WTC11 (cell line): ENCODE data around the gene LRR1. TPM values are rescaled to one million over a fixed set of nuclear protein-coding genes. Genes with fewer than 3 reads are reported as not detected.

Experiments used
- ATAC-seq: fragments of 200-7000 bp; cut with Tn5 transposase; 2 replicates; pipeline ENCODE4 v1.10.0; 2021; ENCODE audit warnings: mild to moderate bottlenecking, moderate library complexity
- CTCF ChIA-PET: fragments of 300-600 bp; sonication (Branson Sonifier 250); formaldehyde crosslinking; loops from one replicate; lab custom pipeline; 2021; ENCODE audit warnings: antibody characterized with exemption; lab: Charles Lee
- POLR2A ChIA-PET: fragments of 350-600 bp; sonication (Branson Sonifier 250); formaldehyde crosslinking; loops from one replicate; lab custom pipeline; 2021; ENCODE audit warnings: antibody characterized with exemption; lab: Charles Lee
- DNase-seq: peaks from one replicate; pipeline ENCODE4 v3.0.0; 2021; ENCODE audit warnings: low spot score
- H3K27ac Mint-ChIP-seq: 2 replicates; pipeline ENCODE4 v1.8.0; 2021; ENCODE audit warnings: mixed read lengths
- H3K27me3 Mint-ChIP-seq: 2 replicates; pipeline ENCODE4 v1.8.0; 2021; ENCODE audit warnings: low read depth, mild to moderate bottlenecking, moderate library complexity, mixed read lengths
- H3K36me3 Mint-ChIP-seq: 2 replicates; pipeline ENCODE4 v1.8.0; 2021; ENCODE audit warnings: mixed read lengths
- H3K4me1 Mint-ChIP-seq: 2 replicates; pipeline ENCODE4 v1.8.0; 2022; ENCODE audit warnings: mixed read lengths
- H3K4me3 Mint-ChIP-seq: 2 replicates; pipeline ENCODE4 v1.8.0; 2021; ENCODE audit warnings: mild to moderate bottlenecking, moderate library complexity, mixed read lengths
- H3K9me3 Mint-ChIP-seq: 2 replicates; pipeline ENCODE4 v1.8.0; 2021; ENCODE audit warnings: mixed read lengths
- CBFB ChIP-seq: sonication (generic); formaldehyde crosslinking; IDR thresholded peaks from 2 replicates; pipeline ENCODE4 v1.8.1; 2022; ENCODE audit warnings: mild to moderate bottlenecking, low read depth, missing genetic modification reagents
- E2F1 ChIP-seq: sonication (generic); formaldehyde crosslinking; IDR thresholded peaks from 2 replicates; pipeline ENCODE4 v1.8.0; 2022; ENCODE audit warnings: mild to moderate bottlenecking, missing genetic modification reagents
- EMX1 ChIP-seq: fragments of 250-450 bp; sonication (Bioruptor Pico); IDR thresholded peaks from 2 replicates; pipeline ENCODE4 v1.8.0; 2021; ENCODE audit warnings: mild to moderate bottlenecking
- KAT7 ChIP-seq: sonication (generic); formaldehyde crosslinking; IDR thresholded peaks from 2 replicates; pipeline ENCODE4 v1.8.1; 2023; ENCODE audit warnings: missing genetic modification reagents, mild to moderate bottlenecking, borderline replicate concordance
- NFYB ChIP-seq: sonication (generic); formaldehyde crosslinking; conservative IDR thresholded peaks from 2 replicates; pipeline ENCODE4 v1.8.0; 2022; ENCODE audit warnings: low read depth, missing genetic modification reagents
- ZNF263 ChIP-seq: sonication (generic); formaldehyde crosslinking; IDR thresholded peaks from 2 replicates; pipeline ENCODE4 v1.8.1; 2022; ENCODE audit warnings: low read depth, mild to moderate bottlenecking, moderate library complexity, missing genetic modification reagents
- ZNF416 ChIP-seq: fragments of 250-450 bp; sonication (Bioruptor Pico); IDR thresholded peaks from 2 replicates; pipeline ENCODE4 v1.9.0; 2021; ENCODE audit warnings: mild to moderate bottlenecking, inconsistent platforms
- total RNA-seq: library from RNA; stranded (reverse); gene quantifications from 3 replicates; pipeline ENCODE4 v1.2.3, GENCODE V29; 2021
- TF ChIP-seq, protein P1 (sequence below): sonication (generic); formaldehyde crosslinking; IDR thresholded peaks from 2 replicates; pipeline ENCODE4 v1.8.0; 2022; ENCODE audit warnings: missing genetic modification reagents
- TF ChIP-seq, protein P2 (sequence below): sonication (generic); formaldehyde crosslinking; IDR thresholded peaks from 2 replicates; pipeline ENCODE4 v1.8.1; 2023; ENCODE audit warnings: mild to moderate bottlenecking, missing genetic modification reagents, moderate library complexity
- TF ChIP-seq, protein P3 (sequence below): fragments of 200-600 bp; IDR thresholded peaks from 2 replicates; pipeline ENCODE4 v1.8.0; 2022; ENCODE audit warnings: antibody characterized with exemption
- TF ChIP-seq, protein P4 (sequence below): sonication (generic); formaldehyde crosslinking; IDR thresholded peaks from 2 replicates; pipeline ENCODE4 v1.8.1; 2022; ENCODE audit warnings: low read depth, missing genetic modification reagents, borderline replicate concordance
- TF ChIP-seq, protein P5 (sequence below): sonication (generic); formaldehyde crosslinking; IDR thresholded peaks from 2 replicates; pipeline ENCODE4 v1.8.0; 2023; ENCODE audit warnings: missing genetic modification reagents, mild to moderate bottlenecking, borderline replicate concordance
- TF ChIP-seq, protein P6 (sequence below): sonication (generic); formaldehyde crosslinking; IDR thresholded peaks from 2 replicates; pipeline ENCODE4 v1.8.1; 2023; ENCODE audit warnings: mild to moderate bottlenecking, missing genetic modification reagents, borderline replicate concordance
- TF ChIP-seq, protein P7 (sequence below): sonication (generic); formaldehyde crosslinking; IDR thresholded peaks from 2 replicates; pipeline ENCODE4 v1.8.0; 2022; ENCODE audit warnings: mild to moderate bottlenecking, missing genetic modification reagents

LRR1 gene
- total RNA-seq, 1 experiment from 2014 or later: 42.6 TPM

- TF ChIP-seq, protein P1, sequence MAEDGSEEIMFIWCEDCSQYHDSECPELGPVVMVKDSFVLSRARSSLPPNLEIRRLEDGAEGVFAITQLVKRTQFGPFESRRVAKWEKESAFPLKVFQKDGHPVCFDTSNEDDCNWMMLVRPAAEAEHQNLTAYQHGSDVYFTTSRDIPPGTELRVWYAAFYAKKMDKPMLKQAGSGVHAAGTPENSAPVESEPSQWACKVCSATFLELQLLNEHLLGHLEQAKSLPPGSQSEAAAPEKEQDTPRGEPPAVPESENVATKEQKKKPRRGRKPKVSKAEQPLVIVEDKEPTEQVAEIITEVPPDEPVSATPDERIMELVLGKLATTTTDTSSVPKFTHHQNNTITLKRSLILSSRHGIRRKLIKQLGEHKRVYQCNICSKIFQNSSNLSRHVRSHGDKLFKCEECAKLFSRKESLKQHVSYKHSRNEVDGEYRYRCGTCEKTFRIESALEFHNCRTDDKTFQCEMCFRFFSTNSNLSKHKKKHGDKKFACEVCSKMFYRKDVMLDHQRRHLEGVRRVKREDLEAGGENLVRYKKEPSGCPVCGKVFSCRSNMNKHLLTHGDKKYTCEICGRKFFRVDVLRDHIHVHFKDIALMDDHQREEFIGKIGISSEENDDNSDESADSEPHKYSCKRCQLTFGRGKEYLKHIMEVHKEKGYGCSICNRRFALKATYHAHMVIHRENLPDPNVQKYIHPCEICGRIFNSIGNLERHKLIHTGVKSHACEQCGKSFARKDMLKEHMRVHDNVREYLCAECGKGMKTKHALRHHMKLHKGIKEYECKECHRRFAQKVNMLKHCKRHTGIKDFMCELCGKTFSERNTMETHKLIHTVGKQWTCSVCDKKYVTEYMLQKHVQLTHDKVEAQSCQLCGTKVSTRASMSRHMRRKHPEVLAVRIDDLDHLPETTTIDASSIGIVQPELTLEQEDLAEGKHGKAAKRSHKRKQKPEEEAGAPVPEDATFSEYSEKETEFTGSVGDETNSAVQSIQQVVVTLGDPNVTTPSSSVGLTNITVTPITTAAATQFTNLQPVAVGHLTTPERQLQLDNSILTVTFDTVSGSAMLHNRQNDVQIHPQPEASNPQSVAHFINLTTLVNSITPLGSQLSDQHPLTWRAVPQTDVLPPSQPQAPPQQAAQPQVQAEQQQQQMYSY (CRISPR knock-in tag): no peak
- TF ChIP-seq KAT7 (CRISPR knock-in tag) (no peak), E2F1 (no peak)
- TF ChIP-seq, protein P2, sequence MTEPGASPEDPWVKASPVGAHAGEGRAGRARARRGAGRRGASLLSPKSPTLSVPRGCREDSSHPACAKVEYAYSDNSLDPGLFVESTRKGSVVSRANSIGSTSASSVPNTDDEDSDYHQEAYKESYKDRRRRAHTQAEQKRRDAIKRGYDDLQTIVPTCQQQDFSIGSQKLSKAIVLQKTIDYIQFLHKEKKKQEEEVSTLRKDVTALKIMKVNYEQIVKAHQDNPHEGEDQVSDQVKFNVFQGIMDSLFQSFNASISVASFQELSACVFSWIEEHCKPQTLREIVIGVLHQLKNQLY: no peak
- TF ChIP-seq, all 79 proteins: peak for 0
Observed at GRCh38 chr14:49589387-49589786, 9.4 kb upstream of the LRR1 start (continued).

GRCh38 chr14:49593016-49593415, 5.7 kb upstream of the LRR1 start:
- no peak overlapping the region for H3K4me3 Mint-ChIP-seq
- DNase-seq (no peak), ATAC-seq (no peak)
- no peak for TF ChIP-seq NFYB (CRISPR knock-in tag)
- TF ChIP-seq CBFB (CRISPR knock-in tag): no peak
- no peak for TF ChIP-seq ZNF263 (CRISPR knock-in tag)
- TF ChIP-seq, protein P3, sequence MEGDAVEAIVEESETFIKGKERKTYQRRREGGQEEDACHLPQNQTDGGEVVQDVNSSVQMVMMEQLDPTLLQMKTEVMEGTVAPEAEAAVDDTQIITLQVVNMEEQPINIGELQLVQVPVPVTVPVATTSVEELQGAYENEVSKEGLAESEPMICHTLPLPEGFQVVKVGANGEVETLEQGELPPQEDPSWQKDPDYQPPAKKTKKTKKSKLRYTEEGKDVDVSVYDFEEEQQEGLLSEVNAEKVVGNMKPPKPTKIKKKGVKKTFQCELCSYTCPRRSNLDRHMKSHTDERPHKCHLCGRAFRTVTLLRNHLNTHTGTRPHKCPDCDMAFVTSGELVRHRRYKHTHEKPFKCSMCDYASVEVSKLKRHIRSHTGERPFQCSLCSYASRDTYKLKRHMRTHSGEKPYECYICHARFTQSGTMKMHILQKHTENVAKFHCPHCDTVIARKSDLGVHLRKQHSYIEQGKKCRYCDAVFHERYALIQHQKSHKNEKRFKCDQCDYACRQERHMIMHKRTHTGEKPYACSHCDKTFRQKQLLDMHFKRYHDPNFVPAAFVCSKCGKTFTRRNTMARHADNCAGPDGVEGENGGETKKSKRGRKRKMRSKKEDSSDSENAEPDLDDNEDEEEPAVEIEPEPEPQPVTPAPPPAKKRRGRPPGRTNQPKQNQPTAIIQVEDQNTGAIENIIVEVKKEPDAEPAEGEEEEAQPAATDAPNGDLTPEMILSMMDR: no peak
- TF ChIP-seq, protein P4, sequence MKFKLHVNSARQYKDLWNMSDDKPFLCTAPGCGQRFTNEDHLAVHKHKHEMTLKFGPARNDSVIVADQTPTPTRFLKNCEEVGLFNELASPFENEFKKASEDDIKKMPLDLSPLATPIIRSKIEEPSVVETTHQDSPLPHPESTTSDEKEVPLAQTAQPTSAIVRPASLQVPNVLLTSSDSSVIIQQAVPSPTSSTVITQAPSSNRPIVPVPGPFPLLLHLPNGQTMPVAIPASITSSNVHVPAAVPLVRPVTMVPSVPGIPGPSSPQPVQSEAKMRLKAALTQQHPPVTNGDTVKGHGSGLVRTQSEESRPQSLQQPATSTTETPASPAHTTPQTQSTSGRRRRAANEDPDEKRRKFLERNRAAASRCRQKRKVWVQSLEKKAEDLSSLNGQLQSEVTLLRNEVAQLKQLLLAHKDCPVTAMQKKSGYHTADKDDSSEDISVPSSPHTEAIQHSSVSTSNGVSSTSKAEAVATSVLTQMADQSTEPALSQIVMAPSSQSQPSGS (CRISPR knock-in tag): no peak
- TF ChIP-seq, protein P5, sequence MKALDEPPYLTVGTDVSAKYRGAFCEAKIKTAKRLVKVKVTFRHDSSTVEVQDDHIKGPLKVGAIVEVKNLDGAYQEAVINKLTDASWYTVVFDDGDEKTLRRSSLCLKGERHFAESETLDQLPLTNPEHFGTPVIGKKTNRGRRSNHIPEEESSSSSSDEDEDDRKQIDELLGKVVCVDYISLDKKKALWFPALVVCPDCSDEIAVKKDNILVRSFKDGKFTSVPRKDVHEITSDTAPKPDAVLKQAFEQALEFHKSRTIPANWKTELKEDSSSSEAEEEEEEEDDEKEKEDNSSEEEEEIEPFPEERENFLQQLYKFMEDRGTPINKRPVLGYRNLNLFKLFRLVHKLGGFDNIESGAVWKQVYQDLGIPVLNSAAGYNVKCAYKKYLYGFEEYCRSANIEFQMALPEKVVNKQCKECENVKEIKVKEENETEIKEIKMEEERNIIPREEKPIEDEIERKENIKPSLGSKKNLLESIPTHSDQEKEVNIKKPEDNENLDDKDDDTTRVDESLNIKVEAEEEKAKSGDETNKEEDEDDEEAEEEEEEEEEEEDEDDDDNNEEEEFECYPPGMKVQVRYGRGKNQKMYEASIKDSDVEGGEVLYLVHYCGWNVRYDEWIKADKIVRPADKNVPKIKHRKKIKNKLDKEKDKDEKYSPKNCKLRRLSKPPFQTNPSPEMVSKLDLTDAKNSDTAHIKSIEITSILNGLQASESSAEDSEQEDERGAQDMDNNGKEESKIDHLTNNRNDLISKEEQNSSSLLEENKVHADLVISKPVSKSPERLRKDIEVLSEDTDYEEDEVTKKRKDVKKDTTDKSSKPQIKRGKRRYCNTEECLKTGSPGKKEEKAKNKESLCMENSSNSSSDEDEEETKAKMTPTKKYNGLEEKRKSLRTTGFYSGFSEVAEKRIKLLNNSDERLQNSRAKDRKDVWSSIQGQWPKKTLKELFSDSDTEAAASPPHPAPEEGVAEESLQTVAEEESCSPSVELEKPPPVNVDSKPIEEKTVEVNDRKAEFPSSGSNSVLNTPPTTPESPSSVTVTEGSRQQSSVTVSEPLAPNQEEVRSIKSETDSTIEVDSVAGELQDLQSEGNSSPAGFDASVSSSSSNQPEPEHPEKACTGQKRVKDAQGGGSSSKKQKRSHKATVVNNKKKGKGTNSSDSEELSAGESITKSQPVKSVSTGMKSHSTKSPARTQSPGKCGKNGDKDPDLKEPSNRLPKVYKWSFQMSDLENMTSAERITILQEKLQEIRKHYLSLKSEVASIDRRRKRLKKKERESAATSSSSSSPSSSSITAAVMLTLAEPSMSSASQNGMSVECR (CRISPR knock-in tag): no peak
- TF ChIP-seq, protein P6, sequence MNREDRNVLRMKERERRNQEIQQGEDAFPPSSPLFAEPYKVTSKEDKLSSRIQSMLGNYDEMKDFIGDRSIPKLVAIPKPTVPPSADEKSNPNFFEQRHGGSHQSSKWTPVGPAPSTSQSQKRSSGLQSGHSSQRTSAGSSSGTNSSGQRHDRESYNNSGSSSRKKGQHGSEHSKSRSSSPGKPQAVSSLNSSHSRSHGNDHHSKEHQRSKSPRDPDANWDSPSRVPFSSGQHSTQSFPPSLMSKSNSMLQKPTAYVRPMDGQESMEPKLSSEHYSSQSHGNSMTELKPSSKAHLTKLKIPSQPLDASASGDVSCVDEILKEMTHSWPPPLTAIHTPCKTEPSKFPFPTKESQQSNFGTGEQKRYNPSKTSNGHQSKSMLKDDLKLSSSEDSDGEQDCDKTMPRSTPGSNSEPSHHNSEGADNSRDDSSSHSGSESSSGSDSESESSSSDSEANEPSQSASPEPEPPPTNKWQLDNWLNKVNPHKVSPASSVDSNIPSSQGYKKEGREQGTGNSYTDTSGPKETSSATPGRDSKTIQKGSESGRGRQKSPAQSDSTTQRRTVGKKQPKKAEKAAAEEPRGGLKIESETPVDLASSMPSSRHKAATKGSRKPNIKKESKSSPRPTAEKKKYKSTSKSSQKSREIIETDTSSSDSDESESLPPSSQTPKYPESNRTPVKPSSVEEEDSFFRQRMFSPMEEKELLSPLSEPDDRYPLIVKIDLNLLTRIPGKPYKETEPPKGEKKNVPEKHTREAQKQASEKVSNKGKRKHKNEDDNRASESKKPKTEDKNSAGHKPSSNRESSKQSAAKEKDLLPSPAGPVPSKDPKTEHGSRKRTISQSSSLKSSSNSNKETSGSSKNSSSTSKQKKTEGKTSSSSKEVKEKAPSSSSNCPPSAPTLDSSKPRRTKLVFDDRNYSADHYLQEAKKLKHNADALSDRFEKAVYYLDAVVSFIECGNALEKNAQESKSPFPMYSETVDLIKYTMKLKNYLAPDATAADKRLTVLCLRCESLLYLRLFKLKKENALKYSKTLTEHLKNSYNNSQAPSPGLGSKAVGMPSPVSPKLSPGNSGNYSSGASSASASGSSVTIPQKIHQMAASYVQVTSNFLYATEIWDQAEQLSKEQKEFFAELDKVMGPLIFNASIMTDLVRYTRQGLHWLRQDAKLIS (CRISPR knock-in tag): no peak
- no peak for TF ChIP-seq EMX1 (CRISPR knock-in tag)
- TF ChIP-seq ZNF416: no peak
- TF ChIP-seq, protein P7, sequence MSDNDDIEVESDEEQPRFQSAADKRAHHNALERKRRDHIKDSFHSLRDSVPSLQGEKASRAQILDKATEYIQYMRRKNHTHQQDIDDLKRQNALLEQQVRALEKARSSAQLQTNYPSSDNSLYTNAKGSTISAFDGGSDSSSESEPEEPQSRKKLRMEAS (CRISPR knock-in tag): no peak
- peaks cover 6% of the 10 kb centered on the region for H3K27me3 Mint-ChIP-seq
- H3K4me1 Mint-ChIP-seq: peaks cover 3% of the 10 kb centered on the region; the same call in 1 of the 2 replicates
- POLR2A ChIA-PET: no interaction called here
- CTCF ChIA-PET: no interaction called here
- no peaks in the 10 kb centered on the region for H3K36me3 Mint-ChIP-seq
- no peaks in the 10 kb centered on the region for H3K9me3 Mint-ChIP-seq
- H3K27ac Mint-ChIP-seq: no peak overlapping the region
